ENCODE data around the gene PDC. TPM values are rescaled to one million over a fixed set of nuclear protein-coding genes. Genes with fewer than 3 reads are reported as not detected.

The PDC gene
- total and polyA plus RNA-seq, 9 of the 15 experiments (the other 6 are each of a cell fraction or from before 2014, with no cell fraction given), result not detected

- DNase-seq (ENCODE audit: extremely low read depth in 1 of 4, low spot score in 3 of 4) (no peak), FAIRE-seq (no peak), ATAC-seq (no peak)
- Histone ChIP-seq H3K4me2 (ENCODE audit: insufficient read depth, low read length) (no peak overlapping the region), H3K4me3 (no peak overlapping the region), H3K9me3 (replicated peaks; ENCODE audit: control insufficient read depth, insufficient read depth, low read depth, low read length) (no peaks in the 10 kb centered on the region), H3K27ac (ENCODE audit: extremely low read depth, low read depth, low read length) (no peak overlapping the region), H3K9ac (ENCODE audit: insufficient read depth in 1 of 2, low read depth in 2 of 2, low read length in 2 of 2) (no peak overlapping the region), H3K36me3 (ENCODE audit: control insufficient read depth, insufficient read depth, low read length) (no peaks in the 10 kb centered on the region), H2AFZ (ENCODE audit: low read depth, low read length) (no peak overlapping the region), H4K20me1 (replicated peaks; ENCODE audit: control insufficient read depth, insufficient read depth, low read length) (no peaks in the 10 kb centered on the region), H3K4me1 (replicated peaks in 1 of 2; ENCODE audit: control insufficient read depth in 2 of 2, insufficient read depth in 2 of 2, low read length in 2 of 2) (no peaks in the 10 kb centered on the region), H3K79me2 (ENCODE audit: control insufficient read depth, insufficient read depth, low read length) (no peaks in the 10 kb centered on the region), H3K9me1 (ENCODE audit: control insufficient read depth, insufficient read depth, low read length) (no peaks in the 10 kb centered on the region), H3K27me3 (ENCODE audit: control insufficient read depth in 2 of 2, insufficient read depth in 2 of 2, low read length in 2 of 2) (no peaks in the 10 kb centered on the region)
- WGBS (ENCODE audit: insufficient coverage, low coverage, missing lambda C conversion rate), result 1% methylated on average over 4 of the region's 4 CpGs
- POLR2A ChIA-PET, result interaction anchor here (0.6 kb wide), 1 partner anchor 31 kb away, joined by 3 read pairs; no protein-coding TSS in a partner anchor
- no peak for TF ChIP-seq ZKSCAN3 (CRISPR knock-in tag; IDR thresholded peaks at IDR 0.05)
- no peak for TF ChIP-seq ZNF232 (CRISPR knock-in tag; IDR thresholded peaks at IDR 0.05)
- no peak for TF ChIP-seq E2F3 (CRISPR knock-in tag; IDR thresholded peaks at IDR 0.05)
- TF ChIP-seq ZNF79 (CRISPR knock-in tag; IDR thresholded peaks at IDR 0.05; ENCODE audit: low read depth), result no peak
- TF ChIP-seq MAFK (IDR thresholded peaks at IDR 0.05; ENCODE audit: low read length), result 0 out of 2 replicates have a peak, but pooled peaks have one; percentile 55
- no peak for TF ChIP-seq ETS1 (conservative IDR thresholded peaks at IDR 0.05; ENCODE audit: control insufficient read depth, low read depth, low read length)
- TF ChIP-seq MAFG (tag; conservative IDR thresholded peaks at IDR 0.05), result peak; percentile 36
- no peak for TF ChIP-seq FOXA3 (CRISPR knock-in tag; conservative IDR thresholded peaks at IDR 0.05 in 1 of 2, IDR thresholded peaks at IDR 0.05 in 1 of 2)
- TF ChIP-seq FOXO4 (CRISPR knock-in tag; IDR thresholded peaks at IDR 0.05), result no peak
- peak; percentile 79 for TF ChIP-seq ZNF316 (IDR thresholded peaks at IDR 0.05)
- TF ChIP-seq C11orf30 (IDR thresholded peaks at IDR 0.05; ENCODE audit: low read depth), result peak; percentile 36; the same call in 1 of the 2 replicates
- TF ChIP-seq, protein P1, sequence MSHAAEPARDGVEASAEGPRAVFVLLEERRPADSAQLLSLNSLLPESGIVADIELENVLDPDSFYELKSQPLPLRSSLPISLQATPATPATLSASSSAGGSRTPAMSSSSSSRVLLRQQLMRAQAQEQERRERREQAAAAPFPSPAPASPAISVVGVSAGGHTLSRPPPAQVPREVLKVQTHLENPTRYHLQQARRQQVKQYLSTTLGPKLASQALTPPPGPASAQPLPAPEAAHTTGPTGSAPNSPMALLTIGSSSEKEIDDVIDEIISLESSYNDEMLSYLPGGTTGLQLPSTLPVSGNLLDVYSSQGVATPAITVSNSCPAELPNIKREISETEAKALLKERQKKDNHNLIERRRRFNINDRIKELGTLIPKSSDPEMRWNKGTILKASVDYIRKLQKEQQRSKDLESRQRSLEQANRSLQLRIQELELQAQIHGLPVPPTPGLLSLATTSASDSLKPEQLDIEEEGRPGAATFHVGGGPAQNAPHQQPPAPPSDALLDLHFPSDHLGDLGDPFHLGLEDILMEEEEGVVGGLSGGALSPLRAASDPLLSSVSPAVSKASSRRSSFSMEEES (CRISPR knock-in tag; IDR thresholded peaks at IDR 0.05), result no peak
- no peak for TF ChIP-seq PTTG1 (tag; IDR thresholded peaks at IDR 0.05; ENCODE audit: low read depth)
- peak; percentile 62 for TF ChIP-seq MAFF (IDR thresholded peaks at IDR 0.05; ENCODE audit: low read length)
- in situ Hi-C loops (cut with MboI) (no loop called here), intact Hi-C loops (cut with micrococcal nuclease) (no loop called here)
- CTCF ChIA-PET (ENCODE audit: low intra/inter-chr PET ratio), result no interaction called here
- BruUV-seq (replicated peaks), result no TSS peak
Observed at GRCh38 chr1:186446152-186446551, 14.8 kb downstream of the PDC start.
